Measurements from ENCODE around the gene KAT5.

DNA sequence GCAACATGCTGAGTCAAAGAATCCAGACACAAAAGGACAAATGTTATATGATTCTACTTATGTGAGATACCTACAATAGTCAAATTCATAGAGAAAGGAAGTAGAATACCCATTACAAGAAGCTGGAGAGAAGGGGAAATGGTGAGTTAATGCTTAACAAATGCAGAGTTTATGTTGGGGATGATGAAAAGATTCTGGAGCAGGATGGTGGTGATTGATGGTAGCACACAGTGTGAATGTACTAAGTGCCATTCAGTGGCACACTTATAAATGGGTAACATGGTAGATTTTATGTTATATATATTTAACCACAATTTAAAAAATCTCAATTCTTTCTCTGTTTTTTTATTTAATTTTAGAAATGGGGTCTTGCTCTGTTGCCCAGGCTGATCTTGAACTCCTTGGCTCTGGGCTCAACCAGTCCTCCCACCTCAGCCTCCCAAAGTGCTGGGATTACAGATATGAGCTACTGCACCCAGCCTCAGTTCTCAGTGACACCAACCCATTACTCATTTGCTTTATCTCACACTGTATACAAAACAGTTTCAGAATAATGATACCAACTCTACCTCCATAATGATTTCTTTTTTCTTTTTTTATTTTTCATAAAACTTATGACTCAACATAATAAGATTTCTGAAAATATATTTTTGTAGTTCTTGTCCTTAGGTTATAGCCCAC lies 39.7 kb upstream of the KAT5 start:
- TF ChIP-seq CTCF (IDR thresholded peaks at IDR 0.05; ENCODE audit: insufficient read depth, low read length): no peak
- TF ChIP-seq POLR2AphosphoS5 (IDR thresholded peaks at IDR 0.05; ENCODE audit: low read depth): no peak

All from HL-60 (cell line).